OCI-LY7 (cell line): ENCODE data around the gene ABHD12. TPM values are rescaled to one million over a fixed set of nuclear protein-coding genes. Genes with fewer than 3 reads are reported as not detected.
"Not testable (repeated sequence)": the region's sequence is repeated elsewhere in the genome, so short reads cannot be mapped to it uniquely, and the experiment has no call there.

Source experiments
- BruUV-seq: library from RNA; stranded (reverse); fragments of 400-500 nt; replicated peaks from 2 replicates; lab custom pipeline; 2021; lab: Mats Ljungman, UMichigan
- CTCF ChIA-PET: fragments of 300-600 bp; sonication (Branson Sonifier 250); formaldehyde crosslinking; loops from one replicate; lab custom pipeline; 2022; ENCODE audit warnings: antibody characterized with exemption; ENCODE audit not compliant: unreplicated experiment; lab: Charles Lee
- POLR2A ChIA-PET: fragments of 300-600 bp; sonication (Branson Sonifier 250); formaldehyde crosslinking; loops from one replicate; lab custom pipeline; 2022; ENCODE audit warnings: antibody characterized with exemption; lab: Charles Lee
- DNase-seq: peaks from one replicate; pipeline ENCODE4 v3.0.0-alpha.2; 2015; ENCODE audit warnings: low spot score
- H2AFZ ChIP-seq: fragments of 200-600 bp; sonication (generic), shearing (Covaris generic); 2 replicates; pipeline ENCODE4 v1.6.1; 2014; ENCODE audit warnings: mild to moderate bottlenecking, antibody characterized with exemption, low read length, moderate library complexity
- H3K27ac ChIP-seq: fragments of 200-600 bp; sonication (generic); 2 replicates; pipeline ENCODE4 v1.5.1; 2014; ENCODE audit warnings: mixed run types, low read depth, mild to moderate bottlenecking, moderate library complexity, low read length, inconsistent platforms; ENCODE audit not compliant: poor library complexity, severe bottlenecking
- H3K36me3 ChIP-seq: fragments of 200-600 bp; sonication (generic); 2 replicates; pipeline ENCODE4 v1.6.1; 2014; ENCODE audit warnings: mild to moderate bottlenecking, antibody characterized with exemption, low read length, moderate library complexity, mixed read lengths; ENCODE audit not compliant: insufficient read depth
- H3K4me1 ChIP-seq: fragments of 200-600 bp; sonication (generic); 2 replicates; pipeline ENCODE4 v1.5.1; 2014; ENCODE audit warnings: mild to moderate bottlenecking, low read length; ENCODE audit not compliant: insufficient read depth, poor library complexity, severe bottlenecking
- H3K4me2 ChIP-seq: fragments of 200-600 bp; sonication (generic); 2 replicates; pipeline ENCODE4 v1.6.1; 2014; ENCODE audit warnings: mild to moderate bottlenecking, low read length
- H3K4me3 ChIP-seq: fragments of 200-600 bp; sonication (generic); 2 replicates; pipeline ENCODE4 v1.5.1; 2014; ENCODE audit warnings: mild to moderate bottlenecking, low read depth, low read length; ENCODE audit not compliant: poor library complexity, severe bottlenecking
- H3K79me2 ChIP-seq: fragments of 200-600 bp; sonication (generic); 2 replicates; pipeline ENCODE4 v1.6.1; 2016; ENCODE audit warnings: low read depth, mild to moderate bottlenecking, low read length, moderate library complexity, mixed read lengths; ENCODE audit not compliant: insufficient read depth
- H3K9me2 ChIP-seq: fragments of 200-600 bp; sonication (generic); 2 replicates; pipeline ENCODE4 v1.6.1; 2016; ENCODE audit warnings: mild to moderate bottlenecking, low read length, mixed read lengths; ENCODE audit not compliant: insufficient read depth
- H3K9me3 ChIP-seq: fragments of 200-600 bp; sonication (generic); 2 replicates; pipeline ENCODE4 v1.6.1; 2014; ENCODE audit warnings: mild to moderate bottlenecking, mixed run types, low read length, mixed read lengths
- H4K20me1 ChIP-seq: fragments of 200-600 bp; sonication (generic); 2 replicates; pipeline ENCODE4 v1.6.1; 2014; ENCODE audit warnings: mild to moderate bottlenecking, antibody characterized with exemption, low read length, moderate library complexity, mixed read lengths; ENCODE audit not compliant: insufficient read depth
- EZH2phosphoT487 ChIP-seq: fragments of 200-600 bp; sonication (generic); IDR thresholded peaks from 2 replicates; pipeline ENCODE4 v1.6.1; 2018; ENCODE audit warnings: low read depth, borderline replicate concordance, mild to moderate bottlenecking, mixed run types, antibody characterized with exemption, low read length, moderate library complexity, mixed read lengths
- intact Hi-C: fragments of 100-400 bp; cut with micrococcal nuclease; formaldehyde crosslinking; loops from one replicate; pipeline ENCODE4 v1.10.0; 2022; ENCODE audit not compliant: unreplicated experiment
- total RNA-seq, 2 experiments: library from RNA; depleted of rRNA in 1 of 2; stranded (reverse); fragments of >200 nt in 1 of 2; shearing (Covaris generic) in 1 of 2; gene quantifications; 2 replicates each; pipeline ENCODE4 v1.2.3, GENCODE V29; 2014 to 2022
- TF ChIP-seq, protein P1 (sequence below): fragments of 200-600 bp; sonication (generic); conservative IDR thresholded peaks from 2 replicates; pipeline ENCODE4 v1.5.1; 2014; ENCODE audit warnings: mild to moderate bottlenecking, antibody characterized with exemption, low read length, moderate library complexity, mixed read lengths

The ABHD12 gene
- total RNA-seq, 2 experiments from 2014 or later, result 10.6 to 12.9 TPM

DNA sequence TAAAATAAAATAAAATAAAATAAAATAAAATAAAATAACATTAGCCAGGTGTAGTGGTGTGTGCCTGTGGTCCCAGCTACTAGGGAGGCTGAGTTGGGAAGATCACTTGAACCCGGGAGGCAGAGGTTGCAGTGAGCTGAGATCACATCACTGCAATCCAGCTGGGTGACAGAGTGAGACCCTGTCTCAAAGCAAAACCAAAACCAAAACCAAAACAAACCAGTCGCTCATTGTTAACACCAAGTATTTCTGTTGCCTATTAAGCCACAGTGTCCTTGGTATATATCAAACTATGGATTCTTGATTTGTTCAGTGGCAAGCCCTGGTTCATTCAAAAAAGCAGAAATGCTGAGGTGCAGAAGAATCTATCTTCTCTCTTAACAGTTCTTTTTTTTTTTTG, 77.0 kb downstream of the ABHD12 start:
- TF ChIP-seq EZH2phosphoT487, result no peak
- TF ChIP-seq, protein P1, sequence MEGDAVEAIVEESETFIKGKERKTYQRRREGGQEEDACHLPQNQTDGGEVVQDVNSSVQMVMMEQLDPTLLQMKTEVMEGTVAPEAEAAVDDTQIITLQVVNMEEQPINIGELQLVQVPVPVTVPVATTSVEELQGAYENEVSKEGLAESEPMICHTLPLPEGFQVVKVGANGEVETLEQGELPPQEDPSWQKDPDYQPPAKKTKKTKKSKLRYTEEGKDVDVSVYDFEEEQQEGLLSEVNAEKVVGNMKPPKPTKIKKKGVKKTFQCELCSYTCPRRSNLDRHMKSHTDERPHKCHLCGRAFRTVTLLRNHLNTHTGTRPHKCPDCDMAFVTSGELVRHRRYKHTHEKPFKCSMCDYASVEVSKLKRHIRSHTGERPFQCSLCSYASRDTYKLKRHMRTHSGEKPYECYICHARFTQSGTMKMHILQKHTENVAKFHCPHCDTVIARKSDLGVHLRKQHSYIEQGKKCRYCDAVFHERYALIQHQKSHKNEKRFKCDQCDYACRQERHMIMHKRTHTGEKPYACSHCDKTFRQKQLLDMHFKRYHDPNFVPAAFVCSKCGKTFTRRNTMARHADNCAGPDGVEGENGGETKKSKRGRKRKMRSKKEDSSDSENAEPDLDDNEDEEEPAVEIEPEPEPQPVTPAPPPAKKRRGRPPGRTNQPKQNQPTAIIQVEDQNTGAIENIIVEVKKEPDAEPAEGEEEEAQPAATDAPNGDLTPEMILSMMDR, result no peak
- intact Hi-C loops, result no loop called here
- no peak overlapping the region for H2AFZ ChIP-seq
- DNase-seq, result no peak
- BruUV-seq, result no TSS peak
- H3K9me3 ChIP-seq, result no peaks in the 10 kb centered on the region
- no peaks in the 10 kb centered on the region for H3K79me2 ChIP-seq
- H3K36me3 ChIP-seq, result no peaks in the 10 kb centered on the region
- no peak overlapping the region for H3K4me3 ChIP-seq
- ChIA-PET POLR2A (no interaction called here), CTCF (no interaction called here)
- no peaks in the 10 kb centered on the region for H3K9me2 ChIP-seq
- no peak overlapping the region for H3K4me2 ChIP-seq
- peaks cover 20% of the 10 kb centered on the region for H3K4me1 ChIP-seq
- H3K27ac ChIP-seq, result no peak overlapping the region
- no peaks in the 10 kb centered on the region for H4K20me1 ChIP-seq

DNA sequence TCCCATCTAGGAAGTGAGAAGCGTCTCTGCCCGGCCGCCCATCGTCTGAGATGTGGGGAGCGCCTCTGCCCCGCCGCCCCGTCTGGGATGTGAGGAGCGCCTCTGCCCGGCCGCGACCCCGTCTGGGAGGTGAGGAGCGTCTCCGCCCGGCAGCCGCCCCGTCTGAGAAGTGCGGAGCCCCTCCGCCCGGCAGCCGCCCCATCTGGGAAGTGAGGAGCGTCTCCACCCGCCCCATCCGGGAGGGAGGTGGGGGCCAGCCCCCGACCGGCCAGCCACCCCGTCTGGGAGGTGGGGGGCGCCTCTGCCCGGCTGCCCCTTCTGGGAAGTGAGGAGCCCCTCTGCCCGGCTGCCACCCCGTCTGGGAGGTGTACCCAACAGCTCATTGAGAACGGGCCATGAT, 77.9 kb downstream of the ABHD12 start:
- H3K4me3 ChIP-seq, POLR2A ChIA-PET, H3K4me2 ChIP-seq, DNase-seq, H2AFZ ChIP-seq, H3K79me2 ChIP-seq, CTCF ChIA-PET, BruUV-seq, H4K20me1 ChIP-seq, H3K36me3 ChIP-seq, H3K9me3 ChIP-seq, H3K9me2 ChIP-seq, H3K27ac ChIP-seq, intact Hi-C loops: not testable (repeated sequence)
- H3K4me1 ChIP-seq, result peaks cover 12% of the 10 kb centered on the region

DNA sequence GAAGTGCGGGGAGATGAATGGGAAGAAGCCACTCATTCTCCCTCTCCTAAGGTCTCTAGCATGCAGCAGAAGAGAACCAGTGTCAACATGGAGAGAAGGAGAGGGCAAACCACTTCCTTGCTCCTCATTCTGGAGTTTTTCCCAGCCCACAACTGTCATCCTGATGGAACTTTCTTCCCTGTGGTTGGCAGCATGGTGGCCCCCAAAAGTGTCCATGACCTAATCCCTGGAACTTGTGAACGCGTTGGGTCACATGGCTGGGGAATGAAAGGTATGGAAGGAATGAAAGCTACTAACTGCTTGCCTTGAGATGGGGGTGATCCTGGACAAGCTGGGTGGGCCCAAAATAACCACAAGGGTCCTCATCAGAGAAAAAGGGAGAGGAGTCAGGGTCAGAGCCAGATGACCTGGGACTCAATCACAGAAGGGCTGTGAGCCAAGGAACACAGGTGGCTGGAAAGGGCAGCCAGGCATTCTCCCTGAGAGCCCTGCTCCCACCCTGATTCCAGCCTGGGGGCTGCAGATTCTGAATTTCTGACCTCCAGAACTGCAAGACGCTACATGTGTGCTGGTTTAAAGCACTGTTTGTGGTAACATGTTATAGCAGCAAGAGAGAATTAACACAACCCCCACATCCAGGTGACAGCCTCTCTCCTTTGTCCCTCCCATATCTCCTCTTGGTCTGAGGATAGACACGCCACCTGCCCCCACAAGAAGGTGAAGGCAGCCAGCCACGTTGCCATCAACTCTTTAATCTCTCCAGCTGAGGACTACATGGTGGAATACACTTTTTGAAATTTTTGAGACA, 79.5 kb downstream of the ABHD12 start:
- Histone ChIP-seq H3K79me2 (no peaks in the 10 kb centered on the region), H3K9me3 (no peaks in the 10 kb centered on the region), H4K20me1 (no peaks in the 10 kb centered on the region), H3K4me1 (no peaks in the 10 kb centered on the region), H2AFZ (no peak overlapping the region), H3K9me2 (no peaks in the 10 kb centered on the region), H3K4me2 (no peak overlapping the region), H3K4me3 (no peak overlapping the region), H3K27ac (no peak overlapping the region), H3K36me3 (no peaks in the 10 kb centered on the region)
- BruUV-seq, result no TSS peak
- POLR2A ChIA-PET, result no interaction called here
- intact Hi-C loops, result no loop called here
- TF ChIP-seq, protein P1, result no peak
- TF ChIP-seq EZH2phosphoT487, result no peak
- no peak for DNase-seq
- CTCF ChIA-PET, result no interaction called here
